AG08396 (cell line): ENCODE measurements around the gene MRPL16.
"Not testable (repeated sequence)": the region's sequence is repeated elsewhere in the genome, so short reads cannot be mapped to it uniquely, and the experiment has no call there.

ENCODE experiments used
- DNase-seq: peaks from one replicate; pipeline ENCODE4 v3.0.0; 2012; ENCODE audit warnings: low spot score, mixed read lengths

The MRPL16 gene

GRCh38 chr11:59810911-59811259, 307 bp upstream of the MRPL16 start:
- DNase-seq, result no peak

- no peak for DNase-seq
Measured at GRCh38 chr11:59807047-59807610, 3.4 kb downstream of the MRPL16 start.

- no peak for DNase-seq
Measured at GRCh38 chr11:59804061-59804460, 6.5 kb downstream of the MRPL16 start.

GRCh38 chr11:59802639-59803176, 7.9 kb downstream of the MRPL16 start:
- DNase-seq, result peak; percentile 49

DNA sequence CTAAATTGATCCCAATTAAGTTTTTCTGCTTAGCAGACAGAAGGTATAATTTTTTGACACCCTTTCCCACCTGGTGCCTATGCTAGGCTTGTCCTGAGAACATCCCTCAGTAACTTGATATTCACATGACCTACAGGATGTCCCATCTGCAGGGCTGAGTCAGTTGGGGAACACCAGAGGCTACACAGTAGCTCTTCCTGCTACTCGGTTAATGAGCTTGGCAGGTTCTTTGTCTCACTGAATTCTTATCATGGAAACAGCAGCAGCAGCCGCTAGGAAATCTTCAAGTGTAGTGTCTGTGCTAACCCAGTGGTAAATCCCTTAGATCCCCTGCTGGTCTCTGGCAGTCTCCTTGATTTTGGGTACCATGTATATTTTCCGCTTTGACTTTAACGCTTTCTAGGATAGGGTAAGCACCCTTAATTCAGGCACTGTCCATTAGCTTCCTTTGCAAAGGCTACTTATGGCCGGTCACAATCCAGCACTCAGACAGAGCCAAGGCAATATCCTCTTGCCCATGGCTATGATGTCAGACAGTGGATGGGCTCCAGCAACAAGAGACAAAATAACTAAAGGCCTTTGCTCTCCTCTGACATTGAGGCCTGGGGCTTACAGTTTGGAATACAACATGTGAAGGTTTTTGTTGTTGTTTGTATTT, 8.5 kb downstream of the MRPL16 start:
- peak; percentile 20 for DNase-seq

- no peak for DNase-seq
Measured at GRCh38 chr11:59801160-59801706, 9.3 kb downstream of the MRPL16 start.

- DNase-seq, result no peak
Measured at GRCh38 chr11:59800390-59801025, 10.1 kb downstream of the MRPL16 start.

- DNase-seq, result no peak
Measured at GRCh38 chr11:59794417-59794816, 16.2 kb downstream of the MRPL16 start.

DNA sequence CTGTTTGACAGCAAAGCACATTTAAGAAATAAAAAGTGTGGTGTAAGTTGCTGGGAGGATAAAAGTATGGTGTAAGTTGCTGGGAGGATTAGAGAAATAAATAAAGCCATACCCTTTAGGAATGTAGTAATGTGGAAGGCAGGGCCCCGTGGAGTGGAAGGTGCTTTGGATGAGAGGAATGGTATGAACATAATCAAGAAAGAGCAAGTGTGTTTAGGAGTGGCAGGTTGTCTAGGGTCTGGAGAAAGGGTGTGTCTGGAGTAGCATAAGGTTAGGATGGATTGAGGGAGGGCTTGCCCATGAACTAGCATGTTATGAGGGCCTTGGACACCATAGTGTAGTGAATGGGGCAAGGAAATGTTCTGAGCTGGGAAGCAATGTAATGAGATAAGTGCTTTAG, 18.1 kb downstream of the MRPL16 start:
- no peak for DNase-seq

GRCh38 chr11:59791639-59792038, 18.9 kb downstream of the MRPL16 start:
- no peak for DNase-seq

DNA sequence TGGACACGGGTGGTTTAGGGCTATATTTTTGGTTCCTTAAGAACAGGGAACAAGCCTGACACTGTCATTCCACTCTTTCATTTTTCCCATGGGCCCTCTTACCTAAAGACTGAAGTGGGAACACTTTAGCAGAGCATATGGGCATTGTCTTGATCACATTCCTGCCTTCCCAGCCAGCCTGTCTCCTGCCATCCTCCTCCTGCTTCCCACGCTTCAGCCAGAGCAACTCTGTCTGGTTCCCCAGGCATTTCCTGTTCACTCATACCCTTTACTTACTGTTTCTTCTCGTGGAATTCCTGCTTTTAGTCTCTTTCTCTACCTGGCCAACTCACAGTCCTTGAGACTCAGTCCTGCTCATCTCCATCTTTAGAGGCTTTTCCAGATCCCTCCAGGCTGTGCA, 22.8 kb downstream of the MRPL16 start:
- peak; percentile 37 for DNase-seq

DNA sequence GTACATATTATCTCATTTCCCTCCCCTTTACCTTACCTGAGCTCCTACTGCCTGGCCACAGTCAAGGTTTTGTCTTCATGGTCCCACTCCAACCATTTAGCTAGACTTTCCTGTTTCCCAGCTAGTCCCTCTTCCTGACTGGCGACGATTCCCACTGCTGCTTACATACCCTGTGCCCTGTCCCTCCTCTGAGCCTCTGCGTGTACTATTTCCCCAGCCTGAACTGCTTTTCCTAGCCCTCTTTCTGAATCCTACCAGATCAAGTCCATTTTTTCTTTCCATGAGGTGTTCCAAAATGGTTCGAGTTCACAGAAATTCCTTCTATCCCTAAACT, 23.4 kb downstream of the MRPL16 start:
- DNase-seq, result no peak

DNA sequence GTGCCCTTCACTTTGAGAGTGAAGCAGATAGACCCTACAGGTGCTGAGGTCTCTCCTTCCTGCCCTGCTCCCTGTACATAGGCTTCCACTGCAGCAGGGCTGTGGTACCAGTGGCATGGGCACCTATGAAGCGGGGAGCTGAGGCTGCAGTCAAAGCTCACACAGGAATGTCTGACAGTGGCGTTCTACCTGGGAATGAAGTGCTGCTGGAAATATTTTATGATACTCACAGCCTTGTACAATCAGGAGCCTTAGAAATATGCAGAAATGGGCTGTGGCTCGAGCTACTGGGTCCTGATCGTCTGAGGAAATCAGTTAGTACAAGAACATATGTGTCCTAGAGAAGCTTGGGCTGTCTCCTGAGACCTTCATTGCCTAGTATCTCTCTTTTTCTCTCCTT, 24.8 kb downstream of the MRPL16 start:
- DNase-seq, result no peak

DNA sequence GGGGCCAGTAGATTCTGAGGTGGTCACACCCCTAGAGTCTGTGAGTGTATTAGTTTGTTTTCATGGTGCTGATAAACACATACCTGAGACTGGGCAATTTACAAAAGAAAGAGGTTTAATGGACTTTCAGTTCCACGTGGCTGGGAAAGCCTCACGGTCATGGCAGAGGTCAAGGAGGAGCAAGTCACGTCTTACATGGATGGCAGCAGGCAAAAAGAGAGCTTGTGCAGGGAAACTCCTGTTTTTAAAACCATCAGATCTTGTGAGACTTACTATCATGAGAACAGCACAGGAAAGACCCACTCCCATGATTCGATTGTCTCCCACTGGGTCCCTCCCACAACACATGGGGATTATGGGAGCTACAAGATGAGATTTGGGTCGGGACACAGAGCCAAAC, 26.1 kb downstream of the MRPL16 start:
- not testable (repeated sequence) for DNase-seq

GRCh38 chr11:59783632-59784090, 26.9 kb downstream of the MRPL16 start:
- no peak for DNase-seq

- no peak for DNase-seq
Measured at GRCh38 chr11:59782080-59782479, 28.5 kb downstream of the MRPL16 start.

GRCh38 chr11:59779487-59779886, 31.1 kb downstream of the MRPL16 start:
- no peak for DNase-seq

- no peak for DNase-seq
Measured at GRCh38 chr11:59778122-59778521, 32.5 kb downstream of the MRPL16 start.

DNA sequence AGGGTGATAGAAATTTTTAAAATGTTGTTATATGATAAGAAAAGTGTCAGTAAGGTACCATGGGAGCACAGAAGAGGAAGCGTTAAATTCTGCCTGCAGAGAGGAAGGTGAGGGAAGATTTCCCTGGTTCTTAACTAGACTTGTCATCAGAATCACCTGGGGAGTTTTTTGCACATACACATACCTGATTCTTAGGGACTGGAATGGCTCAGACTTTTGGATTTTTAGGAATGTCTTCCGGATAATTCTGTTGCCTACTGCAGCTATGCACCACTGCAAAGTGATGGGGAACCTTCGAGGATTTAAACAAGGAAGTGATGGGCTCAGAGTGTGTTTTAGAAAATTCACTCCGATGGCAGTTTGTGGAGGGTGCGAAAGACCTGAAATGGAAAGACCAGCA, 33.5 kb downstream of the MRPL16 start:
- no peak for DNase-seq

GRCh38 chr11:59776210-59777066, 34.1 kb downstream of the MRPL16 start:
- peak; percentile 29 for DNase-seq

- DNase-seq, result no peak
Measured at GRCh38 chr11:59773083-59773440, 37.5 kb downstream of the MRPL16 start.

DNA sequence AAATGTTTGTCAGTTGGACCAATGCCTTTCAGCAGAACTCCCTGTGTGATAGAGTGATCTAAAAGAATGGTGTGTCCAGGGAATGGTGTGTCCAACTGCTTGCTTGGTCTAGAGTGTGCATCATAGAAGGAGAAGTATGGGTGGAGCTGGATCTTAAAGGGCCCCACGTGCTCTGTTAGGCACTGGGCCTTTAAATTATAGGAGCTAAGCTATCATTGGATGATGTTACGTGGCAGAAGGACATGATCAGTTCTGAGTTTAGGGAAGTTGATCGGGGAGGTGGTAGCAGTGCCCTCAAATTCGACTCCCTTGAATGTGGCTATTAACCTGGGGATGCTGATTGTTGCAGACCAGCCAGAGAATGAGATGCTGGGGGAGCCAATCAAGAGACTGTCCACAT, 39.0 kb downstream of the MRPL16 start:
- DNase-seq, result no peak
